Measurements from ENCODE around the gene C1orf21.
"Not testable (repeated sequence)": the region's sequence is repeated elsewhere in the genome, so short reads cannot be mapped to it uniquely, and the experiment has no call there.

The C1orf21 gene, protein sequence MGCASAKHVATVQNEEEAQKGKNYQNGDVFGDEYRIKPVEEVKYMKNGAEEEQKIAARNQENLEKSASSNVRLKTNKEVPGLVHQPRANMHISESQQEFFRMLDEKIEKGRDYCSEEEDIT

DNA sequence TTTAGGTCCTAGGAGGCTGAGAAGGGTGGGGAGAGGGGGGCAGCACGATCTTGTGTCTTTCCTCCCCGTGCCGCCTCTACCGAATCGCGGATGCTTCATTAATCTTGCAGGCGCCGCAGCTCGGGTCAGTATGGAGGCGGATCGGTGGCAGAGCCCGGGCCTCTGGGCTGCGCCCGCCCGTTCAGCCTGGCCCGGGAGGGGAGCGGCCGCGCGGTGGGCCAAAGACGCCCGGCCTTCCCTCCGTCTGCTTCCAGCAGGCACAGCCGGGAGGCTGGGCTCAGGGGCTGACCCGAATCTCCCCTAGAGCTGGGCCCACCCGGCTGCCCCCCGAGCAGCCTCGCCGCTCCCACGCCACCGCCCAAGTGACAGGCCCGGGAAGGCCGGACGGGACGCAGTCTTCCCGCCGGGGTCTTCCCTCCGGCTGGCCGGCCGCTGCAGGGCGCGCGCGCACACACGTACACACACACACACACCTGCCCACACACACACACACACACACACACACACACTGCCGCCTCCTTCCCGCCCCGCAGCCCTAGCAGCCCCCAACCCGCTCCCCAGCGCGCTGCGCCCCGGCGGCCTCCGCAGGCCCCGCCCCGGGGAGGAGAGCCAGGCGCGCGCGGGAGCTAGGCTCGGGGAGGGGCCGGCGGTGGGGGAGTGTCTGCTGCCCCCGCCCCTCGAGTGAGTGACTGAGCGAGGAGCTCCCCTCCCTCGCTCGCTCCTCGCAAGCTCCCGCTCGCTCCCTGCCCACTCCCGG, at the start of gene C1orf21:
Gene C1orf21, plus strand, starts transcription at position 718 of the 757 bp plus-strand sequence. CDS start 90,481 bp downstream, outside the sequence.
- Histone ChIP-seq H3K27ac (peak within 1 kb of the TSS; percentile 55 to 99 (median 84)), H3K4me3 (peak within 1 kb of the TSS; percentile 62 to 94 (median 79))

DNA sequence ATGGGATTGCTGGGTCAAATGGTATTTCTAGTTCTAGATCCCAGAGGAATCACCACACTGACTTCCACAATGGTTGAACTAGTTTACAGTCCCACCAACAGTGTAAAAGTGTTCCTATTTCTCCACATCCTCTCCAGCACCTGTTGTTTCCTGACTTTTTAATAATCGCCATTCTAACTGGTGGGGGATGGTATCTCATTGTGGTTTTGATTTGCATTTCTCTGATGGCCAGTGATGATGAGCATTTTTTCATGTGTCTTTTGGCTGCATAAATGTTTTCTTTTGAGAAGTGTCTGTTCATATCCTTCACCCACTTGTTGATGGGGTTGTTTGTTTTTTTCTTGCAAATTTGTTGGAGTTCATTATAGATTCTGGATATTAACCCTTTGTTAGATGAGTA, 49.0 kb upstream of the C1orf21 start:
- not testable (repeated sequence) for H3K27ac ChIP-seq, H3K4me3 ChIP-seq

DNA sequence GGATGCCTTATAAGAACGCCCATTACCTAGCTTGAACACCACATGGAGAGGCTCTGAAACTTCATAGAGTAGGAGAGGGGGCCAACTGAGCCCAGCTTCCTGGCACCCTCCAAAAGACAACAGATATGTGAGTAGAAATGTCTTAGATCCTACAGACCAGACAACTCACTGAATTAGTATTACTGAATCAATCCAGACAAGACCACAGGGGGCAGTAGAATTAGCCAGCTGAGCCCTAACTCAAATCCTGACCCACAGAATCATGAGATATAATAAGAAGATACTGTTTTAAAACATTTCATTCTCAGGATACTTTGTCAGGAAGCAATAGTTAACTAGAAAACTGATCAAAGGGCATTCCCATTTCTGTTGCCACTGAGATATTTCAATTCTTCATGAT, 45.8 kb upstream of the C1orf21 start:
- Histone ChIP-seq H3K27ac (no peak overlapping the region), H3K4me3 (no peak overlapping the region)

DNA sequence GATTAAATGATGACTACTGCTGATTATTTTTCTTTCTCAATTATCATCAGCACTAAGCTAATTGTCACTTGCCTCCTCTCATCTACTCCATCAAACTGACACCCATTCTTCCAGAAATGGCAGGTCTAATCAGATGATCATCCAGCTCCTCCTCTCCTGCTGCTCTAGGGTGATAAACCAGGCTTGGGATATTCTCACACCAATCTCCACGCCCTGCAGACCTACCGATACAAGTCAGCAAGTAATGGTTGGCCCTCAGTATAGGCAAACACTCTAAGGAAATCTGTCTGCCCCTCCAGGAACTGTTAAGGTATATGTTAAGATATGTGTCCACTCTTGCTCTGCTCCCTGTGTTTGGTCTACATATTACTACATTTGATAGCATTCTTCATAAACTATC, 36.3 kb upstream of the C1orf21 start:
- no peak overlapping the region for H3K27ac ChIP-seq

DNA sequence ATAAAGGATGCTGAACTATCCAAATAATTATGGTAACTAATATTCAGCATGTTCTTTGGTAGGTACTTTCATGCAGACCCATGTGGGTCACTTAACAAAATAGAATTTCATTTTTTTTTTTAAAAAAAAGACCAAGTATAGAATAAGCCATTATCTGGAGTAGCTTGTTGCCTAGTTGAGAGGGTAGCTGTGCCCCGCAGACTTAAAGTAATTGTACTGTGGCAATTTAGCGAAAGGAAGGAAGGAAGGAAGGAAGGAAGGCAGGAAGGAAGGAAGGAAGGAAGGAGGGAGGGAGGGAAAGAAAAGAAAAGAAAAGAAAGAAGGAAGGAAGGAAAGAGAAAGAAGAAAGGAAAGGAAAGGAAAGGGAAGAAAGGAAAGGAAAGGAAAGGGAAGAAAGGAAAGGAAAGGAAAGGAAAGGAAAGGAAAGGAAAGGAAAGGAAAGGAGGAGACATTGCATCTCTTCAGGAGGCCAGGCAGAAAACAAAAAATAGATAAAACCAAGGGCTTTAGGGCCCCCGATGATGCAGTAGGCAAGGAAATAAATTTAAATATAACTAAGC, 35.3 kb upstream of the C1orf21 start:
- Histone ChIP-seq H3K27ac (no peak overlapping the region), H3K4me3 (no peak overlapping the region)

More for the DNA sequence above, 36.3 kb upstream of the C1orf21 start:
- H3K4me3 ChIP-seq = no peak overlapping the region

DNA sequence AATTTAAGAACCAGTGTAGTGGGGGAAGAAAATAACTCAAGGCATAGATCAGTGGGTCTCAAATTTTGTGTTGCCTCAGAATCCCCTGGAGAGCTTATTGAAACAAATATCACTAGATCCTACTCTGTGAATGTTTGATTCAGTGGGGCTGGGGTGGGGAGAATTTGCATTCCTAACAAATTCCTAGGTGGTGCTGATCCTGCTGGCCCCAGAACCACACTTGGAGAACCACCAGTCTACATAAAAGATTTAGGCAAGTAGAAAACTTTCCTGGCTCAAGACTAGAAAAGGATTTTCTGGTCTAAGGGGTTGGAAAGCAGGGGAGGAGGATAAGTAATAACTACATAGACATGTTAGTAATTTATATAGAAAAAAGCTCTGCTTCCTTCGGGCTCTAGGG, 34.1 kb upstream of the C1orf21 start:
- no peak overlapping the region for H3K4me3 ChIP-seq
- no peak overlapping the region for H3K27ac ChIP-seq

DNA sequence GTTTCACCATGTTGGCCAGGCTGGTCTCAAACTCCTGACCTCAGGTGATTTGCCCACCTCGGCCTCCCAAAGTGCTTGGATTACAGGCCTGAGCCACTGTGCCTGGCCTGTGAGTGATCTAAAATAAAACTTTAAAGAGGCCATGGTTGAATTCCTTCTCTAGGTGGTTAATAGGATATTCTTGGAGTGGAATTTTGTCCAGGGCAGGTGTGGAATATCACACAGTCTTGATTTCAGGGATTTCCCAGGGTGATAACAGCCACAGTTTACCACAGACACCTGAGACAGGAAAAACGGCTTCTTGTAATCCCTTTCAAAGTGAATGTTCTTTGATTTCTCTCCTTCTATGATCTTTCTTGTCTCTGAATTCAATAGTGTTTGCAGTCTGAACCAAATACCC, 32.1 kb upstream of the C1orf21 start:
- Histone ChIP-seq H3K27ac (no peak overlapping the region), H3K4me3 (no peak overlapping the region)

DNA sequence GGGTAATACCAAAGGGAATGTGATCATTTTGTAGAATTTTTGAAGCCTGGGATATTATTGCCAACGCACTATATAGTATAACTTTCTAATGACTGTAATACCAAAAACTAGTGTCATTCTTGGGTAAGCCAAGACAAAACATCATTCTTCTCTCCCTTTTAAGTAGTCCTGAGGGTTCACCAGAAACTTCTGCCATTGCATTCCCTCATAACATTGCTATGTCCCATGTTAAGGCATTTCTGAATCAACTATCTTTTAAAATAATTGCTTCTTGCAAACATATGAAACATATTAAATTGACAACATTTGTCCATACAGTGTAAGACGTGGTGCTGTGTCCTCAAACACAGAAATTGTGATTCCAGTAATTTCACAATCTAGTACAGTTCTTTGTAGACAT, 29.9 kb upstream of the C1orf21 start:
- no peak overlapping the region for H3K27ac ChIP-seq
- no peak overlapping the region for H3K4me3 ChIP-seq

DNA sequence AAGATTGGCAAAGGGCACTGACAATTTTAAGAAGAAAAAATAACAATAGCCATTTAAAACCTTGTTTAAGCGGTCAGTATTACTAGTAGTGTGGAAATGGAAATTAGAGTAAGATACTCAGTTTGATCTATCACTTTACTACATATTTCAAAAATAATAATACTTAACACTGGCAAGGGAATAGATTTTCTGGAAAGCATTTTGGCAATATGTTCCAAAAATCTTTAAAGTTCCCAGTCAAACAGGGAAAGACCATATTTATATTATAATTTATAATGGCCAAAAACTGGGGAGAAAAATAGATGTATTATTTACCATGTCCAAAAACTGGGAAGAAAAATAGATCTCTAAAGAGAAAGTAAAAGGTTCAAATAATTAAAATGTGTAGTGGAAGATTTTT, 28.6 kb upstream of the C1orf21 start:
- H3K27ac ChIP-seq = no peak overlapping the region
- no peak overlapping the region for H3K4me3 ChIP-seq

DNA sequence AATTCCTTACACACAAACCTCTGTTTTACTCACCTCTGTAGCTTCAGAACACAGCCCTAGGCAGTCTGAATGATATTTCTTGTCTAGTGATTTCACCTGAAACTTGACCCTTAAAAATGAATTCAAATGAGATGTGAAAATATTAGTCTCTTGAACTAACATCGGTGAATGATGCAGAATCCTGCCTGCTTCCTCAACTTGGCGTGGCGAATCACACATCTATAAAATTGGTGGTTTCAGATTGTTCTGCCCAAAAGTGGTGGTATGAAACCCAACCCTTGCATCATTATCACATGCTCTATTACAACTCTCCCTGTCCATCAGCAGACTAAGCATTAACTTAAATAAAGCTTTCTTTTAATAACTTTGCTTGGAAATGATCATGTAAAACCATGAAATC, 26.9 kb upstream of the C1orf21 start:
- H3K27ac ChIP-seq = no peak overlapping the region
- H3K4me3 ChIP-seq = no peak overlapping the region

DNA sequence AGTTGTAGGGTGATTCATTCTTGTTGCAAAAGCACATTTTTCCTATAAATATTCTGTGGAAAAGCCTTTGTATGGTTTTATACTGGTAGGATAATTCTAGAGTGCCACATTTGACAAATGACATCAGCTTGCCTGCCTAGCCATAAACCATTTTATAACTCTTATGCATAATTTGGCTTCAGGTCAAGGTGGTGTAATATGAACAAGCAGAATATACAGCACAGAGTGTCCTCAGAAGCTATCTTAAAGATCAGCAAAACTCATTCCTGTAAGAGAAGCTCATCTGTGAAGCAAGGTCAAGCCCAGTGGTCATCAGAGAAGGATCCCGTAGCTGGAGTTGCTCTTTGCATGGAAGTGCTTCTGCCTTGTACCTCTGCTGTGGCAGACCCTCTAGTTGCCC, 24.0 kb upstream of the C1orf21 start:
- no peak overlapping the region for H3K4me3 ChIP-seq
- H3K27ac ChIP-seq = no peak overlapping the region

DNA sequence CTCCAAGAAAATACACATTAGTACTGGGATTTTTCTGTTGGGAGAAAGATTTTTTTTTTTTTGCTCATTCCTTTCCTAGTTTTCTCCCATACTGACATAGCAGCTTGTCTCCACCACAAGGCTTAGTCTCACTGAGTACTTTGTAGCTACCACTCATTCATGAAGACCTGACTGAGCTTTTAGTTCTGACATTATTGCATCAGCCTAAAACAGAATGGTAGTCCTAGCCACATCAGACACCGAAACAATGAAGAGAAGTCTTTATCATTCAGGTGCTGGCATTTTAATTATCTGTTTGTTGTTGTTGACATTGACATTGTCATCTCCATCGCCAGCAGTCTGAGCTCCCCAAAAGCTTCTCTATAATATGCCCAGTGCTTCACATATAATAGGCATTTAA, 21.1 kb upstream of the C1orf21 start:
- Histone ChIP-seq H3K4me3 (no peak overlapping the region), H3K27ac (no peak overlapping the region)

DNA sequence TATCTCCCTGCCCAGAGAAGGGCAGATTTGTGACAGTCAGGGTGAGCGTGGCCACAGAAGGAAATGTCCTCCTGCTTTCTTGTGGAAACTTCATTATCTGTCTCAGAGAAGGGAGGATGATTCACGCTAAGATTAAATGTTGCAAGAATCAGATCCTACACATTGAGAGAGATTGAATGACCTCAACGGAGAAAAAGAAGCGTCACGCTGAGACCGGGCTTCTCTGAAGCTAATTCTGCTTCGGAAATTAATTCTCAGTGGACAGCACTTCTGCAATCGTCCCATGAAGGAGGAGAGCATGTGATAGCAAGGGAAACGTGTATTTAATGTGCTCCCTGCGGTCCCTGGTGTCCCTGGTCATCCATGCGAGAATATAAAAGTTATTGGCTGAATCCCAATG, 19.8 kb upstream of the C1orf21 start:
- Histone ChIP-seq H3K27ac (no peak overlapping the region), H3K4me3 (no peak overlapping the region)

DNA sequence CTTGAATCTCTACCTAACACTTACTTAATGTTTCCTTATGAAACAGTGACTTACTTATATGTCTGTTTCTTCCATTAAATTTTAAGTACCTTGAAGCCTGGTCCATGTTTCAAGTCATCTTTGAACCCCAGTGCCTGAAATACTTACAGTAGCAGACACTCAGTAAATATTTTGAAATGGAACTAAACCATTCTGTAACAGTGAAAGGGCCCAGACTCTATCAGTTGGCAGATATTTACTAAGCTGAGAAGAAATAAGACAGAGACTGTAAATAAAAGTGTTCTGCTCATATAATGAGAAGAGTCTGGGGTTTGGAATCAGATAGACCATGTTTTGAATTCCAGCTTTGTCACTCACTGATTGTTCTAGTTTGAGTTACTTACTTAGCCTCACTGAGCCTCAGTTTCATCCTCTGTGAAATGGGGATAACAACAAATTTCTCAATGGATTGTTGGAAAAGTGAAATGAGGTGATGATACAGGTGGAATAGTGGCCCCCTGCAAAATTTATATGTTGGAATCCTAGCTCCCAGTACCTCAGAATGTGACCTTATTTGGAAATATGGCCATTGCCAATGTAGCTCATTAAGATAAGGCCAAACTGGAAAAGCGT, 19.3 kb upstream of the C1orf21 start:
- H3K27ac ChIP-seq = no peak overlapping the region
- H3K4me3 ChIP-seq = no peak overlapping the region

DNA sequence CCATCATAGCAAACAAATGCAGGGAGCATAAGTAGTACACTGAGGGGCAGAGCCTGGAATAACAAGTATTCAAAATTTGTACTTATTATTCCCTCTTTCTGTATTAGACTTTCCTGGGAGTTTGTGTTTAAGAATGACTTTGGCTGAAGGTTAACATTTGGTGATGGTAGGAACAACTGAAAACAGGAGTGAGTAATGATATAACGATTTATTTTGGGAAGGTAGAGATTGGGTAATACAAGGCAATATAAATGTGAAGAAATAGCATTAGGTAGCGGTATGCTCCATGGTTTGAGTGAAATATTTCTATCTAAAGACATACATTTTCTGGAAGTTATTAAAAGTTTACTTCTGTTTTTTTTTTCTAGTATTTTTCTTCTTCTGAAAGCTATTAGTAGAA, 18.5 kb upstream of the C1orf21 start:
- Histone ChIP-seq H3K4me3 (no peak overlapping the region), H3K27ac (no peak overlapping the region)

DNA sequence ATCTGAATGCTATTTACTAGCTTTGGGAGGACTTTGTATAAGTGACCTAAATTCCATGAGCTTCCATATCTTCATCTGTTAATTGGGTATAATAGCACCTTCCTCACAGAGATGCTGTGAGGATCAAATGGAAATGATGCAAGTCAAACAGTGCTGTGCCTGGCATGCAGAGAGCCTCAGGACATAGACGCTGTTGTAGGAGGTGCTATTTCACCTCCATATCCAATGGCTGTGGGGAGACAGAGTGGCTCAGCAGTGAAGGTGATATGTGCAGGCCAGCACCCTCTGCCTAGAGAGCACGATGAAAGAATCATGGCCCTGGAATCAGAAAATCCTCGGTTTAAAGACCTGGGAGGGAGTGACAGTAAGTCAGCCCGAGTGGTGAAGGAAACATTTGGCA, 16.0 kb upstream of the C1orf21 start:
- Histone ChIP-seq H3K4me3 (no peak overlapping the region), H3K27ac (no peak overlapping the region)

DNA sequence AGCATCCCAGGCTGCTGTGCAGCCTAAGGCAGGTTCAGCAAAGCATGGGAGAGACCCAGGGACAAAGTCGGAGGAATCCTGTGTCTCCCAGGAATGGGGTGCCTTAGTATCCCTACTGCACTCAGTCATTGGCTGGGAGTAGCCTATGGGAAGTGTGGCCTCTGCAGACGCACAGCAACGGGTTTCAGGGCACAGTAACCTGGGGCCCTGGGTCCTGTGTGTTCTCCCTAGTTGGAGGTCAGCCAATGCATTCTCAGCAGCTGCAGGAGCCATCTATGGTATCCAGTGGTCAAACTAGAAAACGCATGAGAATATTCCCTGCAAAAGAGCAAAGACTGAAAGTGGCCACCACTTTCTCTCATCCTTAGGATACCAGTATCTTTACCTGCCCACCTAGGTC, 13.7 kb upstream of the C1orf21 start:
- H3K27ac ChIP-seq = no peak overlapping the region
- no peak overlapping the region for H3K4me3 ChIP-seq

DNA sequence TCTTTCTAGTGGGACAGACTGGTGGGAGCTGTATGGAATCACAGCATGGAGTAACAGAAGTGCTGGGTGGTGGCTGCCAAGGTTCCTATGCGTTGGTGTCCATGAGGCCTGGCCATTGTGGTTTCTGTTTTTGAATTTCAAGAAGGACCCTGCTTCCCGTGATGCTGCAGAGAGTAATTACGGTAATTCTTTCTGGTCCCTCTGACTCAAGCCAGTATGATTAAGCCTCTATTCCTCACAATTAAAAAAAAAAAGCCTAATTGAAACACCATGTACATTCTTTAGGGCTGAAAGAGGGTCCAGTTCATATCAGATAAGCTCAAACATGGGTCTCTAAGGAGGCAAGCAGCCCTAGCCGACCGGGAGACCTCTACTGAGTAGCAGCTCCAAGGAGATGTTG, 10.5 kb upstream of the C1orf21 start:
- Histone ChIP-seq H3K27ac (no peak overlapping the region), H3K4me3 (no peak overlapping the region)

DNA sequence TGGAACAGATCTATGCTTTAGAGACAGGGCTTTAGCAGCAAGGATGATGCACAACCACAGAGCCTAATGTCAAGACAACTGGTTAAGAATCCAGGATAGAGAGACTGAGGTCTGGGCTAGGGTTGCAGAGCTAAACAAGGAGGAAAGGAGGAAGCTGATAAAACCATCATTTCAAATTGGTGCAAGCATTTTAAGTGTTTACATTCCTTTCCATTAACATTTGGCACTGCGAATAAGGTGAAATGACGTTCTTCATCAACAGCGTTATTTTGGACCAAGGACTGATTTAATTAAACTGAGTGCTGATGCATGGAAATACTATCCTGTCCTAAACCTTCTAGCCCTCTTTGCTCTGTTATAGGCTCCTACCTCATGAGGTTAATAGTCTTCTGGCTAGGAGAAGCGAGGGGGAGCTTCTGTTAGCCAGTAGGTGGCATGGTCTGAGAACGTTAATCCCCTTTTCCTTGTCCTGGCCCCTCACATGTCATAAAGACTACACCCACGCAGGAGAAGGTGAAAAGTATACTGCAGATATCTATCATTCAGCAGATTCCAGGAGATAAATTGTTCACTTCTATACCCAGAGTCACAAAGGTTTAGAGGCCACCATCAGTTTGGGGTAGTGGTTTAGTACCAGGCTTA, 7.6 kb upstream of the C1orf21 start:
- Histone ChIP-seq H3K4me3 (no peak overlapping the region), H3K27ac (no peak overlapping the region)

DNA sequence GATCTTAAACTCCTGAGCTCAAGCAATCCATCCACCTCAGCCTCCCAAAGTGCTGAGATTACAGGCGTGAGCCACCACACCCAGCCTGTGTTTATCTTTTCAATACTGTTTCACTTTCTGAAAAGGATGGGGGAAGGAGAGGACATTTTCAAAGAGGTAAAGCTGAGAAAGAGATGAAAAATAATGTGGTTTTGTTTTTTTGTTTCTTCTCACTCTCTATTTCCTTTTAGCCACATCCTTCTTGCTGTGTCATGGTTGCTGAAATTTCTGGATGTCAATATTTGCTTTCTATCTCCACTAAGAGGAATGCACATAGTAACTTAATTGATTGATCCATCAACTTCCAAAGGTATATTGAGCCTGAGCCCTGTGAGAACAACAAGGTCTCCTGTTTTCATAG, 6.4 kb upstream of the C1orf21 start:
- H3K27ac ChIP-seq = no peak overlapping the region
- H3K4me3 ChIP-seq = no peak overlapping the region
